Body of pancreas (tissue), 4 donors: ENCODE measurements around the gene APLNR. TPM values are rescaled to one million over a fixed set of nuclear protein-coding genes. Genes with fewer than 3 reads are reported as not detected.

Source experiments
- ATAC-seq: fragments of 150-250 bp; one replicate; pipeline ENCODE4 v1.9.1; 2016
- DNase-seq, 4 donors: peaks; one replicate each; pipeline ENCODE4 v3.0.0-alpha.2; 2019
- H3K27ac ChIP-seq, 4 donors: fragments of 200-600 bp; sonication (generic); 1 replicate in 3 of 4; 2 replicates in 1 of 4; pipeline versions ENCODE4 v1.5.1 to v1.6.1; 2016 to 2019; ENCODE audit warnings: mild to moderate bottlenecking in 1 of 4, mixed read lengths in 1 of 4, moderate library complexity in 1 of 4
- H3K27me3 ChIP-seq, 2 donors: fragments of 200-600 bp; sonication (generic); one replicate each; pipeline ENCODE4 v1.6.0; 2016; ENCODE audit warnings: mild to moderate bottlenecking in 1 of 2
- H3K36me3 ChIP-seq, 2 donors: fragments of 200-600 bp; sonication (generic); replicated peaks in 1 of 2; 2 replicates each; pipeline ENCODE4 v1.5.1; 2016; ENCODE audit warnings: low read depth in 2 of 2; ENCODE audit not compliant: insufficient read depth in 1 of 2
- H3K4me1 ChIP-seq: fragments of 200-600 bp; sonication (generic); one replicate; pipeline ENCODE4 v1.6.0; 2016
- H3K4me3 ChIP-seq, 2 donors: fragments of 200-600 bp; sonication (generic); 1 replicate in 1 of 2; 2 replicates in 1 of 2; pipeline ENCODE4 v1.5.1; 2016 to 2019
- H3K9me3 ChIP-seq, 3 donors: fragments of 200-600 bp; sonication (generic); 1 replicate in 2 of 3; 2 replicates in 1 of 3; pipeline ENCODE4 v1.5.1; 2016
- POLR2A ChIP-seq, 3 donors: fragments of 450-650 bp; IDR thresholded peaks; one replicate each; pipeline ENCODE4 v1.6.1; 2016; ENCODE audit warnings: antibody characterized with exemption in 3 of 3, mild to moderate bottlenecking in 2 of 3
- WGBS, 2 donors: methylation state at CpG; one replicate each; pipeline ENCODE4 v1.1.5; 2017; 5-methylcytosine and 5-hydroxymethylcytosine counted together
- intact Hi-C: fragments of 100-400 bp; cut with DNase I; formaldehyde crosslinking; loops from one replicate; pipeline ENCODE4 v1.15.1; 2023
- total RNA-seq, 2 donors: library from RNA; depleted of rRNA; stranded (reverse); fragments of >200 nt; gene quantifications; one replicate each; pipeline ENCODE4 v1.1.0, GENCODE V29; 2016
- TF ChIP-seq, protein P1 (sequence below), 7 experiments: fragments of 450-650 bp in 4 of 7; fragments of 200-600 bp in 3 of 7; sonication (generic) in 3 of 7; IDR thresholded peaks; one replicate each; pipeline ENCODE4 v1.5.1; 2016 to 2019; ENCODE audit warnings: antibody characterized with exemption in 7 of 7

Gene APLNR
- total RNA-seq, 2 donors from 2014 or later = 0.66 to 1.3 TPM

DNA sequence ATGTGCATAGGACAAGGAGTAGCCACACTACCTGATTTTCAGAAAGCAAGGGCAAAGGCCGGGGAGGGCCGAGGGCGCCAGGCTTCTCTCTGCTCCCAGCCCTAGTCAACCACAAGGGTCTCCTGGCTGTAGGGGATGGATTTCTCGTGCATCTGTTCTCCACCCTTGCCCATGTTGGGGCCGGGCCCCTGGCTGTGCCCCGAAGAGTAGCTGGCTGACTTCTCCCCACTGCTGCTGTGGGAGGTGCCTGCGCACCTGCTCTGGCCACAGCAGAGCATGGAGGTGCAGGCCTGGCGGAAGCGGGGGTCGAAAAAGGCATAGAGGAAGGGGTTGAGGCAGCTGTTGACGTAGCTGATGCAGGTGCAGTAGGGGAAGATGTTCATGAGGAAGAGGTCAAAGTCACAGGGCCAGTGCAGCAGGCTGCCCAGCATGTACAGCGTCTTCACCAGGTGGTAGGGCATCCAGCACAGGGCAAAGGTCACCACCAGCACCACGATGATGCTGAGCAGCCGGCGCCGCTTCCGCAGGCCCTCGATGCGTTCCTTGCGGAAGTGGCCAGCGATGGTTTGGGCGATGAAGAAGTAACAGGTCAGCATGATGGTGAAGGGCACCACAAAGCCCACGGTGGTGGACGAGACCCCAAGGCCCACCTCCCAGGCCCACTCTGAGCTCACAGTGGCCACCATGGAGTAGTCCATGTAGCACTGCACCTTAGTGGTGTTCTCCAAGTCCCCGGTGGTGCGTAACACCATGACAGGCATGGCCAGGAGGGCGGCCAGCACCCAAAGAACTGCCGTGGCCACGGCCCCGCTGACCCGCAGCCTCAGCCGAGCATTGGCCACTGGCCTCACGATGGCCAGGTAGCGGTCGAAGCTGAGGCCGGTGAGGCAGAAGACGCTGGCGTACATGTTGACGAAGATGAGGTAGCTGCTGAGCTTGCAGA lies 1.0 kb downstream of the APLNR start:
- Histone ChIP-seq H3K27ac (no peak overlapping the region), H3K27me3 (no peaks in the 10 kb centered on the region), H3K36me3 (no peaks in the 10 kb centered on the region), H3K4me1 (no peaks in the 10 kb centered on the region), H3K4me3 (no peak overlapping the region), H3K9me3 (no peaks in the 10 kb centered on the region)
- DNase-seq (no peak), ATAC-seq (no peak)
- TF ChIP-seq, protein P1, sequence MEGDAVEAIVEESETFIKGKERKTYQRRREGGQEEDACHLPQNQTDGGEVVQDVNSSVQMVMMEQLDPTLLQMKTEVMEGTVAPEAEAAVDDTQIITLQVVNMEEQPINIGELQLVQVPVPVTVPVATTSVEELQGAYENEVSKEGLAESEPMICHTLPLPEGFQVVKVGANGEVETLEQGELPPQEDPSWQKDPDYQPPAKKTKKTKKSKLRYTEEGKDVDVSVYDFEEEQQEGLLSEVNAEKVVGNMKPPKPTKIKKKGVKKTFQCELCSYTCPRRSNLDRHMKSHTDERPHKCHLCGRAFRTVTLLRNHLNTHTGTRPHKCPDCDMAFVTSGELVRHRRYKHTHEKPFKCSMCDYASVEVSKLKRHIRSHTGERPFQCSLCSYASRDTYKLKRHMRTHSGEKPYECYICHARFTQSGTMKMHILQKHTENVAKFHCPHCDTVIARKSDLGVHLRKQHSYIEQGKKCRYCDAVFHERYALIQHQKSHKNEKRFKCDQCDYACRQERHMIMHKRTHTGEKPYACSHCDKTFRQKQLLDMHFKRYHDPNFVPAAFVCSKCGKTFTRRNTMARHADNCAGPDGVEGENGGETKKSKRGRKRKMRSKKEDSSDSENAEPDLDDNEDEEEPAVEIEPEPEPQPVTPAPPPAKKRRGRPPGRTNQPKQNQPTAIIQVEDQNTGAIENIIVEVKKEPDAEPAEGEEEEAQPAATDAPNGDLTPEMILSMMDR (IDR thresholded peaks at IDR 0.05) = no peak
- no peak for TF ChIP-seq POLR2A (IDR thresholded peaks at IDR 0.05)
- WGBS, 2 donors = 71 to 81% methylated on average over 32 to 35 of the region's 39 CpGs
- intact Hi-C loops = loop anchor here (10.0 kb wide), 1 partner anchor 91 kb away; no protein-coding TSS in a partner anchor

DNA sequence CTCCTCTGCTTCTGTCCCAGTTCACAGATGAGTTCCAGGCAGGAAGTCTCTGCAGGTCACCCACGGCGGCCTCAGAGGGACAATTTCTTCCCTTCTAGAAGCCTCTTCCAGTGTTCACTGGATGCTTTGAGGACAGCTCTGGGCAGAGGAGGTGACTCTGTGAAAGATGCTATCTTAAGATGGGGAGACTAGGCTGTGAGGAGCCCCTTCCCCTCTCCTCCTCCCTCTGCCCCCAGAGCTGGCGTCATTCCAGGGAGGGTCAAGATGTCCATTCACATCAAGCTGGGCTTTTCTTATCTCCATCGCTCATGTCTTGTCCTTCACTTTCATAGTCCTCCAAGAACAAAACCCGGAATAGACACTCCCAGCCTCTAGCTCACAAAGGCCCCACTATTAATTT lies 3.3 kb downstream of the APLNR start:
- no peaks in the 10 kb centered on the region for H3K27me3 ChIP-seq
- no peaks in the 10 kb centered on the region for H3K4me1 ChIP-seq
- ATAC-seq (no peak), DNase-seq (no peak)
- H3K36me3 ChIP-seq = no peaks in the 10 kb centered on the region
- H3K4me3 ChIP-seq = no peak overlapping the region
- intact Hi-C loops = loop anchor here (10.0 kb wide), 1 partner anchor 89 kb away; no protein-coding TSS in a partner anchor
- WGBS, 2 donors = 53 to 57% methylated on average over 5 of the region's 5 CpGs
- TF ChIP-seq, protein P1 (IDR thresholded peaks at IDR 0.05) = no peak
- no peak for TF ChIP-seq POLR2A (IDR thresholded peaks at IDR 0.05)
- H3K27ac ChIP-seq = no peak overlapping the region
- H3K9me3 ChIP-seq = no peaks in the 10 kb centered on the region

DNA sequence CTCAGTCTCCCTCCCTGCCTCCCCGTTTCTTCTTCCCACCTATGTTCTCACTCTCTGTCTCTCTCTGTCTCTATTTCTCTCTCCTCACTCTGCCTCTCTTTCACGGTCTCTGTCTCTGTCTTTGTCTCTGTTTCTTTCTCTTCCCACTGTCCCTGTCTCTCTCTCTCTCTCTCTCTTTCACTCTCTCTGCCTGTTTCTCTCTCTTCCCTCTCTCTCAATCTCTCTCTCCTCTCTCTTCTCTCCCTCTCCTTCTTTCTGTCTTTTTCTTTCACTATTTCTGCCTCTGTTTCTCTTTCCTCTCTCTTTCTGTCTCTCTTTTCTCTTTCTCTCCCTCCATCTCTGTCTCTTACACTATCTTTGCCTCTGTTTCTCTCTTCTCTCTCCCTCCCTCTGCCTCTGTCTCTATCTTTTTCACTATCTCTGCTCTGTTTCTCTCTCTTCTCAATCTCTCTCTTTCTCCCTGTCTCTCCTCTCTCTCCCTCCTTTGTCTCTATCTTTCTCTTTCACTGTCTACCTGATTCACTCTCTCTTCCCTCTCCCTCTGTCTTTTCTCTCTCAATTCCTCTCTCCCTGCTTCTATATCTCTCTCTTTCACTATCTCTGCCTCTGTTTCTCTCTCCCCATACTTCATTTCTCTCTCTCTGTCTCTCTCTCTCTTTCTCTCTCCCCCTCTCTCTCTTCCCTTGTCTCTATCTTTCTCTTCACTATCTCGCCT lies 5.4 kb downstream of the APLNR start:
- Histone ChIP-seq H3K4me3 (no peak overlapping the region), H3K27ac (no peak overlapping the region), H3K27me3 (no peaks in the 10 kb centered on the region), H3K4me1 (no peaks in the 10 kb centered on the region), H3K36me3 (no peaks in the 10 kb centered on the region), H3K9me3 (no peaks in the 10 kb centered on the region)
- intact Hi-C loops = loop anchor here (10.0 kb wide), 1 partner anchor 87 kb away; no protein-coding TSS in a partner anchor
- ATAC-seq (no peak), DNase-seq (no peak)
- 25 to 39% methylated on average over 3 of the region's 3 CpGs for WGBS, 2 donors
- TF ChIP-seq, protein P1 (IDR thresholded peaks at IDR 0.05) = no peak
- no peak for TF ChIP-seq POLR2A (IDR thresholded peaks at IDR 0.05)

DNA sequence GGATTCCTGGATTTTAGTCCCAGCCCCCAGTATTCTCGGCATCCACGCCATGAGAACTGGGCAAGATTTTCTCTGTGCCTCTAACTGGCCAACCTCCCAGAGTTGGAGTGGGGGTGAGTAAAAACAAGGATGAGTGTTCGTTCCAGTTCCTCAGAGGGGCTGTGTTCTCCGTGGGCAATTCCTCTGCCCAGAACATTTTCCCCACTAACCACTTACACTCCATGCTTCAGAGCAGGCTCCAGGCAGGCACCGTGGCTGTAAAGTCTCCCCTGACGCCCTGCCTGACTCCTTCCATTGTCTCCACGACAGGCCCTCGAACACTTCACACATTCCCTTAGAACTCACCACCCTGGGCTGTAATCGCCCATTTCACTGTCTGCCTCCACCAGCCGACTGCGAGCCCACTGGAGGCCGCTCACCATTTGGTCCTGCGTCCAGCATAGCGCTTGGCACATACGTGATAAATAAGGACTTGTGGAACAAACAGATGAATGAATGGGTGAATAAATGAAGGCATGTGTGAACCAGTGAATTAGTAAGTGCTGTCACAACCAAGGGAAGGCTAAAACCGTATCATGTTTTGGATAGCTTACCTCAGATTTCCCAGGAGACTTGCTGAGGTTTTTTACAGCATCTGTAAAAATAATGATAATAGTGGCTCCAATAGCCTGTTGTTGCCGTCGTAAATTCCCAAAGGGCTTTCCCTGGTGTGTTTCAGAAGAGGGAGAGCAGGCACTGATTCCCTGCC lies 6.1 kb downstream of the APLNR start:
- no peaks in the 10 kb centered on the region for H3K27me3 ChIP-seq

More for the DNA sequence above, 6.1 kb downstream of the APLNR start:
- Histone ChIP-seq H3K27ac (no peak overlapping the region), H3K36me3 (no peaks in the 10 kb centered on the region), H3K4me1 (no peaks in the 10 kb centered on the region), H3K9me3 (no peaks in the 10 kb centered on the region), H3K4me3 (no peak overlapping the region)
- DNase-seq (no peak), ATAC-seq (no peak)
- TF ChIP-seq, protein P1 (IDR thresholded peaks at IDR 0.05) = no peak
- no peak for TF ChIP-seq POLR2A (IDR thresholded peaks at IDR 0.05)
- intact Hi-C loops = loop anchor here (10.0 kb wide), 1 partner anchor 86 kb away; no protein-coding TSS in a partner anchor
- WGBS, 2 donors = 26 to 35% methylated on average over 18 of the region's 18 CpGs
